ENCODE measurements around the gene LAPTM5.

DNA sequence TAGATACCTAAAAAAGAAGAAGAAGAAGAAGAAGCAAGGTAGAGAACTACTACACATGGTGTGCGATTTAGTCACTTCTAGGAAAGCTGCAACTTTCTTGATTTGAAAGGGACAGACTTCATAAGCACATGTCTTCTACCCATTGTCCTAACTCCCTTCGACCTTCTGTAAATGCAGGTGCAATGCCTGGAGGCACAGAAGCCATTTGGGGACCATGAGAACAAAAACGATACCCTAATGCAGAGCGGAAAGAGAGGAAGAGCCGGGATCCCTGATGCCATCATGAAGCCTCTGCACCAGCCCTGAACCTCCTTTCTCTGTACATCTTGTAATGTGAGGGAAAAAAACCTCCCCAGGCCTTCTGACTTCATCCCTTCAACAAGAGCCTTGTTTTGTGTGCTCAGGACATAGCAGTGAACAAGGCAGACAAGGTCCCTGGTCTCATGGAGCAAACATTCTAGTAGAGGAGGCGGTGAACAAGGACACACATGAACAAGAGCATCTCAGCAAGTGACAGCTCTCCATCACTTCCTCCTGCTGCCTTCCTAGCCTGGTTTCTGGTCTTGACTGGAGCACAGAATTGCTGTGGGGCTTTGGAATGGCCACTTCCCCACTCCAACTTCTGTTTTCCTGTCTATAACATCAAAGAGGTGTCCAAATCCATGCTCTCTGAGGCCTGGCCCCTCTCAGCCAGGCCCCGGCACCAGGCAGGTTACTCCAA, 5.5 kb upstream of the LAPTM5 start:
- TF ChIP-seq, protein P1, sequence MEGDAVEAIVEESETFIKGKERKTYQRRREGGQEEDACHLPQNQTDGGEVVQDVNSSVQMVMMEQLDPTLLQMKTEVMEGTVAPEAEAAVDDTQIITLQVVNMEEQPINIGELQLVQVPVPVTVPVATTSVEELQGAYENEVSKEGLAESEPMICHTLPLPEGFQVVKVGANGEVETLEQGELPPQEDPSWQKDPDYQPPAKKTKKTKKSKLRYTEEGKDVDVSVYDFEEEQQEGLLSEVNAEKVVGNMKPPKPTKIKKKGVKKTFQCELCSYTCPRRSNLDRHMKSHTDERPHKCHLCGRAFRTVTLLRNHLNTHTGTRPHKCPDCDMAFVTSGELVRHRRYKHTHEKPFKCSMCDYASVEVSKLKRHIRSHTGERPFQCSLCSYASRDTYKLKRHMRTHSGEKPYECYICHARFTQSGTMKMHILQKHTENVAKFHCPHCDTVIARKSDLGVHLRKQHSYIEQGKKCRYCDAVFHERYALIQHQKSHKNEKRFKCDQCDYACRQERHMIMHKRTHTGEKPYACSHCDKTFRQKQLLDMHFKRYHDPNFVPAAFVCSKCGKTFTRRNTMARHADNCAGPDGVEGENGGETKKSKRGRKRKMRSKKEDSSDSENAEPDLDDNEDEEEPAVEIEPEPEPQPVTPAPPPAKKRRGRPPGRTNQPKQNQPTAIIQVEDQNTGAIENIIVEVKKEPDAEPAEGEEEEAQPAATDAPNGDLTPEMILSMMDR (IDR thresholded peaks at IDR 0.05), result no peak
- no peak for TF ChIP-seq POLR2A (IDR thresholded peaks at IDR 0.05)
